ENCODE results near the gene LIN7B.
A peak's percentile ranks its signal among the peaks of the same experiment; 100 is the strongest.
"Not testable (repeated sequence)": the region's sequence is repeated elsewhere in the genome, so short reads cannot be mapped to it uniquely, and the experiment has no call there.

LIN7B gene

GRCh38 chr19:49141352-49141751 lies 27.2 kb downstream of the LIN7B start:
- H3K4me3 ChIP-seq: no peak overlapping the region
- TF ChIP-seq CTCF (IDR thresholded peaks at IDR 0.05): no peak
- H3K27ac ChIP-seq: no peak overlapping the region
- no peak for DNase-seq (ENCODE audit: low spot score)

- H3K27ac ChIP-seq: no peak overlapping the region
- H3K4me3 ChIP-seq: peak overlapping the region; percentile 77
- TF ChIP-seq CTCF (IDR thresholded peaks at IDR 0.05): no peak
- peak; percentile 92 for DNase-seq (ENCODE audit: low spot score)
Observed at GRCh38 chr19:49142866-49143335, 28.7 kb downstream of the LIN7B start.

GRCh38 chr19:49145573-49146407 lies 31.6 kb downstream of the LIN7B start:
- no peak for DNase-seq (ENCODE audit: low spot score)
- peak; percentile 92 for TF ChIP-seq CTCF (IDR thresholded peaks at IDR 0.05)
- peak overlapping the region; percentile 67 for H3K4me3 ChIP-seq
- peak overlapping the region in 1 of 2 donors; percentile 78 for H3K27ac ChIP-seq

- Histone ChIP-seq H3K4me3 (peak overlapping the region; percentile 67), H3K27ac (peak overlapping the region in 1 of 2 donors; percentile 78)
Observed at GRCh38 chr19:49146408-49146770, 32.2 kb downstream of the LIN7B start.

GRCh38 chr19:49148044-49148682 lies 34.0 kb downstream of the LIN7B start:
- peak overlapping the region; percentile 92 for H3K4me3 ChIP-seq
- H3K27ac ChIP-seq: peak overlapping the region in 1 of 2 donors; percentile 94
- no peak for TF ChIP-seq CTCF (IDR thresholded peaks at IDR 0.05)
- no peak for DNase-seq (ENCODE audit: low spot score)

More at GRCh38 chr19:49146408-49146770, 32.2 kb downstream of the LIN7B start:
- not testable (repeated sequence) for DNase-seq (ENCODE audit: low spot score)

GRCh38 chr19:49148784-49149651 lies 34.8 kb downstream of the LIN7B start:
- peak; percentile 96 for DNase-seq (ENCODE audit: low spot score)
- peak overlapping the region; percentile 92 for H3K4me3 ChIP-seq
- peak overlapping the region; percentile 68 to 94 for H3K27ac ChIP-seq
- no peak for TF ChIP-seq CTCF (IDR thresholded peaks at IDR 0.05)

- H3K27ac ChIP-seq: peak overlapping the region; percentile 68 to 94
- DNase-seq (ENCODE audit: low spot score): peak; percentile 92
- TF ChIP-seq CTCF (IDR thresholded peaks at IDR 0.05): no peak
- peak overlapping the region; percentile 92 for H3K4me3 ChIP-seq
Observed at GRCh38 chr19:49149652-49150105, 35.5 kb downstream of the LIN7B start.
